HG02885 (cell line): ENCODE measurements around the gene ZNF207.
A peak's percentile ranks its signal among the peaks of the same experiment; 100 is the strongest.
"Not testable (repeated sequence)": the region's sequence is repeated elsewhere in the genome, so short reads cannot be mapped to it uniquely, and the experiment has no call there.

Experiments used
- ATAC-seq: cut with Tn5 transposase; IDR thresholded peaks from one replicate; pipeline ENCODE4 v1.9.1; 2021; ENCODE audit warnings: mild to moderate bottlenecking; ENCODE audit not compliant: unreplicated experiment, poor library complexity

ZNF207 gene

DNA sequence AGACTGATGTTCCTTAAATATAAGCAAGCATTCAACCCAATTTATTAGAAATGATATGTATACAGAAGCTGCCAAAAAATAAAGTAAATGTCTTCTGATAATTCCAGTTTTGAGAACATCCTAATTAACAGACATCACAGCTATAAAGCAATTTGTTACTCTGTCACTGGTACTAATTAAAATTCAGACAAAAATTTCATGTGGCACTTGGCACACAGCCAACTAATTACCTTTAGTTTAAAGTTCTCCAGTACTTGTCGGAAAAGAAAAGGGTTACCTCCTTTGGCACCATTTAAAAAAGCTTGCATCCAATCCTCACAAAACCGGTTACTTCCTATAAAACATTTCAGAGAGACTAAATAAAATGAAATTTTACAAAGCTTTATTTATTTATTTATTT is 16.8 kb upstream of the ZNF207 start:
- ATAC-seq, result no peak

DNA sequence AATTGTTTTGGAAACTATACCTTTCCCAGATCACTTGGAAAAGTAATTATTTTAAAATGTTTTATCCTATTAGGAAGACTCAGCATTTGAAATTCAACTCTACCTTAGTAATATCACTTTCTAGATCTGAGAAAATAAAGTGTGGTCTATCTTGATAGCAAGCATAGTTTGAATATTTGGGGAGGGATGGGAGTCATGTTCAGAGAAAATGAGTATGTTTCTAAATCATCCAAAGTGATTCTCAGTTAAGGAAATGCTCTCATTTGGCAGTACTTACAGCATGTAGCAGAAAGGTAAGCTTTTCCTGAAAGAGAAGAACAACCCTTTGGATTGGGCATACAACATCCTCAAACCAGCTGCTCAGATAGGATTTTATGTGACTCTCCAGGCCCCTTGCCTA is 14.9 kb upstream of the ZNF207 start:
- ATAC-seq, result no peak

DNA sequence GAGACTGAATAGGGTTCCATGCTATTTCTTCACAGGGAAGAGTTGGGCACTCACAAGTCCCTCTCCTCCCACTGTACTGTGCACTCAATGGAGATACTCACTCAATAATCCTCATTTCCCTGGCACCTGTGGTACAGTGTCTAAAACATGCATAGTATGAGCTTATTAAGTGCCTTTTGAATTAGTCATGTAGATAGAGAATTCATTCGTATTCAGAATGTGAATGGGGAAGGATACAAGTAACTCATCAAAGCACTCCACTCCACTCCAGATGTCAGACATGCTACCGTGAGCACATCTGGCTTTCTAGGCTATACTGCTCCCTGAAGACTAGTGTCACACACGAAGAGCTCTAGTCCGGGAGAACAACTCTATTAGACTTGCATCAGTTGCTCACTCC is 14.3 kb upstream of the ZNF207 start:
- ATAC-seq, result no peak

GRCh38 chr17:32341141-32341856 is 8.7 kb upstream of the ZNF207 start:
- ATAC-seq, result no peak

GRCh38 chr17:32341857-32342602 is 7.9 kb upstream of the ZNF207 start, which contains the start of gene C17orf75:
Gene C17orf75 (minus strand): TSS chr17:32342173. CDS start chr17:32342139, 34 bp downstream.
- peak; percentile 78 for ATAC-seq

GRCh38 chr17:32342603-32343325 is 7.2 kb upstream of the ZNF207 start:
- no peak for ATAC-seq

GRCh38 chr17:32345951-32346600 is 3.9 kb upstream of the ZNF207 start:
- ATAC-seq, result no peak

GRCh38 chr17:32348483-32348800 is 1.5 kb upstream of the ZNF207 start:
- no peak for ATAC-seq

DNA sequence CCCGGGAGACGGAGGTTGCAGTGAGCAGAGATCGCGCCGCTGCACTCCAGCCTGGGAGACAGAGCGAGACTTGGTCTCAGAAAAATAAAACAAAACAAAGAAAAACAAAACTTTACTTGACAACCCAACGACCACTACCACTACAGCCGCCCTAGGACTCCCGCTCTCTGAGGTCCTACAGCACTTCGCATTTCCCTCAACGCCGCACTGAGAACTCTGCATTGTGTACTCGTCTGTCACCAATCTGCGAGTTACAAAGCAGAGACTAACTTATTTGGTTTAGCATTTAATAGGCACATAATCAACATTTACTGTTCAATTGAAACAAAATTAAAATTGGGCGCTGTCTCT is 479 bp upstream of the ZNF207 start:
- peak; percentile 15 for ATAC-seq

GRCh38 chr17:32350666-32351418 is 885 bp downstream of the ZNF207 start:
- ATAC-seq, result peak; percentile 4

- not testable (repeated sequence) for ATAC-seq
These were observed 2.8 kb downstream of the ZNF207 start for GRCh38 chr17:32352734-32353133.

GRCh38 chr17:32355649-32356377 is 5.9 kb downstream of the ZNF207 start:
- no peak for ATAC-seq

DNA sequence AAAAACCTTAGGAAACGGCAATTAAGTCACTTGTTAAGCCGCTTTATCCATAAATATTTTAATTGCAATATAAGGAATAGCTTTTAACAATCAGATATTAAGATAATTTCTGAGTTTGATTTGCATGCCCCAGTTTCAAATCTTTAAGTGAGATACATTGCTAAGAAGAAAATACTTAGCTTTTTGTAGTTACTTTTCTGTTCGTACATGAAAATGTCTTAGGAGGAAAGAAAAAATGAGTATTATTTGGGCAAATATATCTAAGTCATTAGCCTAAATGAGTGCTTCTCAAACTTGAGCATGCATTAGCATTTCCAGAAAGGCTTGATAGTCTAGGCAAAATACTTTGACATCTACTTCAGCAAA is 6.4 kb downstream of the ZNF207 start:
- ATAC-seq, result no peak

GRCh38 chr17:32356750-32357149 is 6.8 kb downstream of the ZNF207 start:
- no peak for ATAC-seq

DNA sequence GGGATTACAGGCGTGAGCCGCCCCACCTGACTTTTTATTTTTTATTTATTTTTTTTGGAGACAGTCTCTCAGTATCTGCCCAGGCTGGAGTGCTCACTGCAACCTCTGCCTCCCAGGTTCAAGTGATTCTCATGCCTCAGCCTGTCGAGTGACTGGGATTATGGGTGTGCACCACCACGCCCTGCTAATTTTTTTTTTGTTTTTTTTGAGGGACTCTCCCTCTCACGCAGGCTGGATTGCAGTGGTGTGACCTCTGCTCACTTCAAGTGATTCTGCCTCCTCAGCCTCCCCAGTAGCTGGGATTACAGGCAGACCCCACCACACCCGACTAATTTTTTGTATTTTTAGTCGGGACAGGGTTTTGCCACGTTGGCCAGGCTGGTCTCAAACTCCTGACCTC is 7.7 kb downstream of the ZNF207 start:
- no peak for ATAC-seq

GRCh38 chr17:32361270-32361669 is 11.3 kb downstream of the ZNF207 start:
- no peak for ATAC-seq

DNA sequence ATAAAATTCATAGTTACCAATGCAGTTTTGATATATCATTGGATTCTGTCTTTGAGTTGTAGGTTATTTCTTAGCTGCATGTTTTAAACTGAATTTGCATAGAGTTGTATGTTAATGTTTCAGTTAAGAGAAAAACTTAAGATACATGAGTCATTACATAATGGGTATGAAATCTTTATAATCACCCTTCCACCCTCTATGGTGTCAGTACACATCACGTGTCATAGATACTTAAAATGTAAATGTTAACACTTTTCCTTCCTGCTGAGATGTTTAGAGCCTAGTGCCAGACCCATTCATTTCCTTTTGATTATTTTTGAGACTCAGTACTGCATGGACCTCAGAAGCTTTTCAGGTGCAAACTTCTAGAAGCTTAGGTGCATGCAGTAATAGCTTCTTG is 20.5 kb downstream of the ZNF207 start:
- ATAC-seq, result no peak

- no peak for ATAC-seq
These were observed 32.7 kb downstream of the ZNF207 start for GRCh38 chr17:32382526-32383223.

GRCh38 chr17:32383926-32384434 is 34.0 kb downstream of the ZNF207 start:
- ATAC-seq, result no peak
